ENCODE measurements around the gene CARD8.

Gene CARD8

DNA sequence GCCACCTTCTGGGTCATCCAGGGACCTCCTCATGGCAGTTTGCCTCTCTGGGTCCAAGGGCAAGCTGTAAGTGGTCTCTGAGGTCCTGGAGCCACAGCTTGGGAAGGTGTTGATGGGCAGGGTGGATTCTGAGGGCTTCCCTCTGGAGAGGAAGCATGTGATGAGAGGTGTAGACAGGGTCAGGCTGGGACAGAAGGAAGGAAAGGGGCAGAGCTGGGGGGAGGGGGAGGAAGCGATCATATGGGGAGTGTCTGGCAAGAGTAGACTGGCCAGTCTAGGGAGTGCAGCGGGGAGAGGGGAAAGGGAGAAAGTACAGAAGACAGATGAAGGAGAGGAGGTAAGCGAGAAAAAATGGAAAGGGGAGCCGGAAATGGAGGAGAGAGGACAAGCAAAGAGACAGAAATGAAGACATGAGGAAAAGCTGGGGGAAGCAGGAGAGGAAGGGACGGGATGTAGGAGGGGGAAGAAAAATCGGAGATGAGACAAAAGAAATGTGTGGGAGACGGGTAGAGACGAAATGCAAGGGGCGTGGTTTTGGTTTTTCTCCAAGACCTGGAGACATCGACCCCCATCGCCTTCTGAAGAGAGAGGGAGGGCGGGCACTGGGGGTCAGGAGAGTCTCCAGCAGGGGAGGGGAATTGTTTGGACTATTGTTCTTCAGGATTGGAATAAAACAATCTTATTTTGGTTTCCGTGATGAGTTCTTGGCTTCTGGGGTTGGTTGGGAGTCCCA is 58.6 kb downstream of the CARD8 start:
- H3K4me3 ChIP-seq (ENCODE audit: insufficient read depth, low read length, poor library complexity, severe bottlenecking): no peak overlapping the region
- no peaks in the 10 kb centered on the region for H3K36me3 ChIP-seq (ENCODE audit: low read length)
- TF ChIP-seq, protein P1, sequence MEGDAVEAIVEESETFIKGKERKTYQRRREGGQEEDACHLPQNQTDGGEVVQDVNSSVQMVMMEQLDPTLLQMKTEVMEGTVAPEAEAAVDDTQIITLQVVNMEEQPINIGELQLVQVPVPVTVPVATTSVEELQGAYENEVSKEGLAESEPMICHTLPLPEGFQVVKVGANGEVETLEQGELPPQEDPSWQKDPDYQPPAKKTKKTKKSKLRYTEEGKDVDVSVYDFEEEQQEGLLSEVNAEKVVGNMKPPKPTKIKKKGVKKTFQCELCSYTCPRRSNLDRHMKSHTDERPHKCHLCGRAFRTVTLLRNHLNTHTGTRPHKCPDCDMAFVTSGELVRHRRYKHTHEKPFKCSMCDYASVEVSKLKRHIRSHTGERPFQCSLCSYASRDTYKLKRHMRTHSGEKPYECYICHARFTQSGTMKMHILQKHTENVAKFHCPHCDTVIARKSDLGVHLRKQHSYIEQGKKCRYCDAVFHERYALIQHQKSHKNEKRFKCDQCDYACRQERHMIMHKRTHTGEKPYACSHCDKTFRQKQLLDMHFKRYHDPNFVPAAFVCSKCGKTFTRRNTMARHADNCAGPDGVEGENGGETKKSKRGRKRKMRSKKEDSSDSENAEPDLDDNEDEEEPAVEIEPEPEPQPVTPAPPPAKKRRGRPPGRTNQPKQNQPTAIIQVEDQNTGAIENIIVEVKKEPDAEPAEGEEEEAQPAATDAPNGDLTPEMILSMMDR (IDR thresholded peaks at IDR 0.05; ENCODE audit: insufficient read depth, low read length, poor library complexity, severe bottlenecking): no peak
- no peak for TF ChIP-seq EZH2phosphoT487 (conservative IDR thresholded peaks at IDR 0.05; ENCODE audit: low read length)
- no peaks in the 10 kb centered on the region for H4K20me1 ChIP-seq (ENCODE audit: low read depth, low read length)
- no peak overlapping the region for H3K4me2 ChIP-seq (ENCODE audit: low read depth, low read length, poor library complexity, severe bottlenecking)
- H3K9me3 ChIP-seq (ENCODE audit: insufficient read depth, low read length): no peaks in the 10 kb centered on the region
- no peaks in the 10 kb centered on the region for H3K79me2 ChIP-seq (ENCODE audit: insufficient read depth, low read length)
- H3K9ac ChIP-seq (ENCODE audit: low read length): no peak overlapping the region
- H3F3A ChIP-seq (ENCODE audit: insufficient read depth): no peaks in the 10 kb centered on the region; the same call in 1 of the 2 replicates
- H3K9me2 ChIP-seq (replicated peaks; ENCODE audit: insufficient read depth, low read length): no peaks in the 10 kb centered on the region
- no peaks in the 10 kb centered on the region for H3K27me3 ChIP-seq (ENCODE audit: low read length)
- no peak overlapping the region for H3K27ac ChIP-seq (ENCODE audit: low read depth, low read length)
- H2AFZ ChIP-seq (ENCODE audit: low read depth, low read length, severe bottlenecking): no peak overlapping the region

DNA sequence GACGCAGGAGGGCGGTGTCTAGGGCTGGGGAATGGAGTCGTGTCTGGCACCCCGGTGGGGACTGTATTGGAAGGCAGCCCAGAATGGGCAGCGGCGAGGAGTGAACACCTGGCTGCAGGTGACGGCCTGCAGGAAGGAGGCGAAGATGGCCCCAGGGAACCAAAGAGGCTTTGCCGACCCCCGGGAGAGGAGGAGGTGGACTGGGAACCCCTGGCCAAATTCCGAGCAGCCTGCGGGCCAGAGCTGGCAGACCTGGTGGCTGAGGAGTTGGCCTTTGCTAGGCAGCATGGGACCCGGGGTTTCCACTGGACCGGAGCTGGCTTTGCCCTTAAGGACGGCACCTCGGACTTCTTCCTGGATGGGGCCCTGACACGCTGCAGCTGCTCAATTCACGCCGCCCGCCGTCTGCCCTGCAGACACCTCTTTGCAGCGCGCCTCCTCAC is 59.4 kb downstream of the CARD8 start:
- H2AFZ ChIP-seq (ENCODE audit: low read depth, low read length, severe bottlenecking): no peak overlapping the region
- H3K36me3 ChIP-seq (ENCODE audit: low read length): no peaks in the 10 kb centered on the region
- no peaks in the 10 kb centered on the region for H3K27me3 ChIP-seq (ENCODE audit: low read length)
- no peak overlapping the region for H3K27ac ChIP-seq (ENCODE audit: low read depth, low read length)
- no peaks in the 10 kb centered on the region for H4K20me1 ChIP-seq (ENCODE audit: low read depth, low read length)
- TF ChIP-seq, protein P1 (IDR thresholded peaks at IDR 0.05; ENCODE audit: insufficient read depth, low read length, poor library complexity, severe bottlenecking): no peak
- no peak for TF ChIP-seq EZH2phosphoT487 (conservative IDR thresholded peaks at IDR 0.05; ENCODE audit: low read length)
- H3K79me2 ChIP-seq (ENCODE audit: insufficient read depth, low read length): no peaks in the 10 kb centered on the region
- H3K4me3 ChIP-seq (ENCODE audit: insufficient read depth, low read length, poor library complexity, severe bottlenecking): no peak overlapping the region
- no peaks in the 10 kb centered on the region; the same call in 1 of the 2 replicates for H3F3A ChIP-seq (ENCODE audit: insufficient read depth)
- no peak overlapping the region for H3K4me2 ChIP-seq (ENCODE audit: low read depth, low read length, poor library complexity, severe bottlenecking)
- no peak overlapping the region for H3K9ac ChIP-seq (ENCODE audit: low read length)
- H3K9me2 ChIP-seq (replicated peaks; ENCODE audit: insufficient read depth, low read length): no peaks in the 10 kb centered on the region
- no peaks in the 10 kb centered on the region for H3K9me3 ChIP-seq (ENCODE audit: insufficient read depth, low read length)

DNA sequence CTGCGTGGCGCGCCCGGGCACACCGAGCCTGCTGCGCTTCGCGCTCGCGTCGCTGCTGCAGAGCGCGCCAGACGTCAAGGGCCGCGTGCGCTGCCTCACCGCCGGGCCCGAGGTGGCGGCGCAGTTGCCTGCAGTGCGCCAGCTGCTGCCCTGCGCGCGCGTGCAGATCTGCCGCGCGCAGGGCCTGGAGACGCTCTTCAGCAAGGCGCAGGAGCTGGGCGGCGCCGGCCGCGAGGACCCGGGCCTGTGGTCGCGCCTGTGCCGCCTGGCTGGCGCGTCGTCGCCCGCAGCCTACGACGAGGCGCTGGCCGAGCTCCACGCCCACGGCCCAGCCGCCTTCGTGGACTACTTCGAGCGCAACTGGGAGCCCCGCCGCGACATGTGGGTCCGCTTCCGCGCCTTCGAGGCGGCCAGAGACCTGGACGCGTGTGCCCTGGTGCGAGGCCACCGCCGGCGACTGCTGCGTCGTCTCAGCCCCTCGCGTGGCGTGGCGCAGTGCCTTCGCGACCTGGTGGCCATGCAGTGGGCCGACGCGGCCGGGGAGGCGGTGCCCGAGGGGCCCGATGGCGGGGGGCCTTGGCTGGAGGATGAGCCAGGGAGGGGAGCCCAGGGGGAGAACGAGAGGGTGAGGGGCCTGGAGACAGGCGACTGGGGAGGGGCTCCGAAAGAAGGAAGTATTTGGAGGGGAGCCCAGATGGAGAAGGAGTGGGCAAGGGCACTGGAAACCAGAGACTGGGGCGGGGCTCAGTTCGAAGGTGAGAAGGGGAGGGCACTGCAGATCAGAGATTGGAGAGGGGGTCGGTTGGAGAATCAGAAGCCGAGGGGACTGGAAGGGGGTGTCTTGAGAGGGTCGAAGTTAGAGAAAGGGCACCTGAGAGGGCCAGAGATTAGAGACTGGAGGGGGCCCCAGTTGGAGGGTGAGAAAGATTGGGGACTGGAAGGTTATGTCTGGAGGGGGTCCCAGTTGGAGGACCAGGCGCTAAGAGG is 60.6 kb downstream of the CARD8 start:
- H3K27ac ChIP-seq (ENCODE audit: low read depth, low read length): no peak overlapping the region
- no peak overlapping the region for H3K4me3 ChIP-seq (ENCODE audit: insufficient read depth, low read length, poor library complexity, severe bottlenecking)
- TF ChIP-seq EZH2phosphoT487 (conservative IDR thresholded peaks at IDR 0.05; ENCODE audit: low read length): no peak
- H4K20me1 ChIP-seq (ENCODE audit: low read depth, low read length): no peaks in the 10 kb centered on the region
- no peaks in the 10 kb centered on the region for H3K36me3 ChIP-seq (ENCODE audit: low read length)
- no peaks in the 10 kb centered on the region for H3K27me3 ChIP-seq (ENCODE audit: low read length)
- H3K4me2 ChIP-seq (ENCODE audit: low read depth, low read length, poor library complexity, severe bottlenecking): no peak overlapping the region
- H3K79me2 ChIP-seq (ENCODE audit: insufficient read depth, low read length): no peaks in the 10 kb centered on the region
- H2AFZ ChIP-seq (ENCODE audit: low read depth, low read length, severe bottlenecking): no peak overlapping the region
- H3F3A ChIP-seq (ENCODE audit: insufficient read depth): no peaks in the 10 kb centered on the region; the same call in 1 of the 2 replicates
- no peaks in the 10 kb centered on the region for H3K9me2 ChIP-seq (replicated peaks; ENCODE audit: insufficient read depth, low read length)
- no peak overlapping the region for H3K9ac ChIP-seq (ENCODE audit: low read length)
- no peaks in the 10 kb centered on the region for H3K9me3 ChIP-seq (ENCODE audit: insufficient read depth, low read length)

Measured in SU-DHL-6 (cell line).